H1 (cell line): ENCODE data around the gene LHFPL6. TPM values are rescaled to one million over a fixed set of nuclear protein-coding genes. Genes with fewer than 3 reads are reported as not detected.

Experiments
- CTCF ChIA-PET: fragments of 300-600 bp; sonication (Branson Sonifier 250); formaldehyde crosslinking; loops from one replicate; lab custom pipeline; 2021; ENCODE audit not compliant: partially characterized antibody; lab: Charles Lee
- POLR2A ChIA-PET: fragments of 300-600 bp; sonication (Branson Sonifier 250); formaldehyde crosslinking; loops from one replicate; lab custom pipeline; 2021; ENCODE audit warnings: inconsistent platforms; ENCODE audit not compliant: partially characterized antibody; lab: Charles Lee
- DNase-seq, 2 experiments: peaks; one replicate each; pipeline versions ENCODE4 v3.0.0 to v3.0.0-alpha.2; 2010 to 2022; ENCODE audit warnings: low spot score in 2 of 2, low read depth in 1 of 2, mixed read lengths in 1 of 2
- FAIRE-seq: peaks from 2 replicates; lab custom pipeline; 2011; peaks lifted over from hg19 to GRCh38; lab: Jason Lieb, UNC
- H2AFZ ChIP-seq: 2 replicates; pipeline ENCODE4 v1.8.1; 2012; ENCODE audit warnings: low read length, inconsistent platforms
- H2AK5ac ChIP-seq: 2 replicates; pipeline ENCODE4 v1.6.1; 2013; ENCODE audit warnings: low read depth, low read length
- H2BK120ac ChIP-seq: replicated peaks from 2 replicates; pipeline ENCODE3; 2013; ENCODE audit warnings: low read depth, low read length, inconsistent platforms
- H2BK12ac ChIP-seq: 2 replicates; pipeline ENCODE4 v1.6.1; 2013; ENCODE audit warnings: low read depth, low read length
- H2BK15ac ChIP-seq: 2 replicates; pipeline ENCODE4 v1.6.1; 2013; ENCODE audit warnings: low read length
- H2BK20ac ChIP-seq: 2 replicates; pipeline ENCODE4 v1.6.1; 2013; ENCODE audit warnings: low read length
- H2BK5ac ChIP-seq: 2 replicates; pipeline ENCODE4 v1.6.1; 2013; ENCODE audit warnings: low read depth, low read length
- H3K14ac ChIP-seq: 2 replicates; pipeline ENCODE4 v1.6.1; 2013; ENCODE audit warnings: inconsistent platforms; ENCODE audit not compliant: insufficient read length
- H3K18ac ChIP-seq: 2 replicates; pipeline ENCODE4 v1.6.1; 2013; ENCODE audit warnings: low read length; ENCODE audit errors: extremely low read depth
- H3K23ac ChIP-seq: 2 replicates; pipeline ENCODE4 v1.6.1; 2013; ENCODE audit warnings: inconsistent platforms; ENCODE audit not compliant: insufficient read length
- H3K23me2 ChIP-seq: 2 replicates; pipeline ENCODE4 v1.6.1; 2013; ENCODE audit warnings: low read depth, low read length
- H3K27ac ChIP-seq: 2 replicates; pipeline ENCODE4 v1.6.1; 2011; ENCODE audit warnings: low read depth, low read length, inconsistent platforms
- H3K27me3 ChIP-seq, 4 experiments: replicated peaks in 1 of 4; 1 replicate in 1 of 4; 2 replicates in 3 of 4; pipeline versions ENCODE4 v1.6.1 to v1.8.1; 2011 to 2013; ENCODE audit warnings: low read length in 3 of 4, mild to moderate bottlenecking in 3 of 4, inconsistent platforms in 2 of 4, mixed read lengths in 2 of 4, moderate library complexity in 1 of 4; ENCODE audit not compliant: control insufficient read depth in 3 of 4, insufficient read depth in 3 of 4; ENCODE audit errors: extremely low read depth in 1 of 4
- H3K36me3 ChIP-seq, 4 experiments: 2 replicates each; pipeline versions ENCODE4 v1.6.1 to v1.8.1; 2011 to 2013; ENCODE audit warnings: mild to moderate bottlenecking in 4 of 4, low read length in 3 of 4, moderate library complexity in 2 of 4, control low read depth in 1 of 4, inconsistent platforms in 1 of 4; ENCODE audit not compliant: insufficient read depth in 4 of 4, control insufficient read depth in 2 of 4
- H3K4ac ChIP-seq: replicated peaks from 2 replicates; pipeline ENCODE3; 2013; ENCODE audit warnings: low read length, low read depth, mixed read lengths, inconsistent platforms; ENCODE audit not compliant: insufficient read length
- H3K4me1 ChIP-seq, 4 experiments: replicated peaks in 1 of 4; 1 replicate in 1 of 4; 2 replicates in 3 of 4; pipeline versions ENCODE4 v1.6.1 to v1.8.1; 2011 to 2013; ENCODE audit warnings: low read length in 3 of 4, inconsistent platforms in 2 of 4, mixed read lengths in 1 of 4; ENCODE audit not compliant: insufficient read depth in 4 of 4, control insufficient read depth in 3 of 4
- H3K4me2 ChIP-seq, 2 experiments: 2 replicates each; pipeline versions ENCODE4 v1.6.1 to v1.8.1; 2011 to 2013; ENCODE audit warnings: low read depth in 2 of 2, low read length in 2 of 2, control low read depth in 1 of 2, inconsistent platforms in 1 of 2, mild to moderate bottlenecking in 1 of 2; ENCODE audit not compliant: insufficient read depth in 1 of 2
- H3K4me3 ChIP-seq, 4 experiments: fragments of 200-600, 300-600 bp in 1 of 4; sonication (generic), shearing (Covaris generic), sonication (Bioruptor Twin) in 1 of 4; 2 replicates each; pipeline versions ENCODE4 v1.5.1 to v1.8.1; 2011 to 2016; ENCODE audit warnings: low read length in 4 of 4, low read depth in 3 of 4, control low read depth in 2 of 4, inconsistent platforms in 2 of 4, mild to moderate bottlenecking in 2 of 4, mixed read lengths in 1 of 4, moderate library complexity in 1 of 4; ENCODE audit not compliant: insufficient read depth in 2 of 4; ENCODE audit errors: extremely low read depth in 1 of 4
- H3K56ac ChIP-seq: replicated peaks from 2 replicates; pipeline ENCODE3; 2013; ENCODE audit warnings: low read depth, mild to moderate bottlenecking, mixed read lengths, low read length, inconsistent platforms; ENCODE audit not compliant: insufficient read length
- H3K79me1 ChIP-seq: 2 replicates; pipeline ENCODE4 v1.6.1; 2013; ENCODE audit warnings: low read depth, low read length, control low read depth
- H3K79me2 ChIP-seq, 2 experiments: 2 replicates each; pipeline versions ENCODE4 v1.6.1 to v1.8.1; 2012 to 2013; ENCODE audit warnings: low read length in 2 of 2, mild to moderate bottlenecking in 2 of 2, inconsistent platforms in 1 of 2; ENCODE audit not compliant: insufficient read depth in 2 of 2, control insufficient read depth in 1 of 2
- H3K9ac ChIP-seq, 4 experiments: replicated peaks in 1 of 4; 1 replicate in 1 of 4; 2 replicates in 3 of 4; pipeline versions ENCODE4 v1.6.1 to v1.8.1; 2011 to 2013; ENCODE audit warnings: low read depth in 3 of 4, low read length in 3 of 4, control low read depth in 2 of 4, mild to moderate bottlenecking in 2 of 4, moderate library complexity in 2 of 4, inconsistent platforms in 1 of 4; ENCODE audit errors: extremely low read depth in 1 of 4
- H3K9me3 ChIP-seq, 2 experiments: 2 replicates each; pipeline versions ENCODE4 v1.6.1 to v1.8.1; 2012 to 2013; ENCODE audit warnings: mild to moderate bottlenecking in 2 of 2, moderate library complexity in 2 of 2, control low read depth in 1 of 2, inconsistent platforms in 1 of 2, low read depth in 1 of 2, low read length in 1 of 2, mixed read lengths in 1 of 2; ENCODE audit not compliant: insufficient read depth in 2 of 2
- H4K20me1 ChIP-seq, 2 experiments: replicated peaks in 1 of 2; 2 replicates each; pipeline versions ENCODE3 to v1.8.1; 2011 to 2013; ENCODE audit warnings: inconsistent platforms in 2 of 2, low read length in 2 of 2, mild to moderate bottlenecking in 1 of 2; ENCODE audit not compliant: insufficient read depth in 2 of 2, control insufficient read depth in 1 of 2
- H4K5ac ChIP-seq: 2 replicates; pipeline ENCODE4 v1.6.1; 2013; ENCODE audit warnings: low read length, low read depth, mixed read lengths, inconsistent platforms; ENCODE audit not compliant: insufficient read length
- H4K8ac ChIP-seq: 2 replicates; pipeline ENCODE4 v1.8.0; 2013; ENCODE audit warnings: mild to moderate bottlenecking, moderate library complexity, low read length, inconsistent platforms; ENCODE audit not compliant: insufficient read depth; ENCODE audit errors: extremely low read depth
- H4K91ac ChIP-seq: replicated peaks from 2 replicates; pipeline ENCODE3; 2013; ENCODE audit warnings: low read length, mixed read lengths, inconsistent platforms; ENCODE audit not compliant: insufficient read length
- CBX8 ChIP-seq: fragments of 300-800, 300-1000 bp; sonication (generic); IDR thresholded peaks from 2 replicates; pipeline ENCODE4 v1.7.1; 2016; ENCODE audit warnings: low read depth, low read length, borderline replicate concordance
- CREB1 ChIP-seq: IDR thresholded peaks from 2 replicates; pipeline ENCODE4 v1.6.1; 2012; ENCODE audit warnings: inconsistent platforms
- EGR1 ChIP-seq: IDR thresholded peaks from 2 replicates; pipeline ENCODE4 v1.6.1; 2011; ENCODE audit warnings: low read depth, low read length, borderline replicate concordance
- KDM5A ChIP-seq: fragments of 200-600 bp; IDR thresholded peaks from 2 replicates; pipeline ENCODE4 v1.7.1; 2012; ENCODE audit warnings: mild to moderate bottlenecking, low read length, inconsistent platforms, mixed read lengths
- RFX5 ChIP-seq: IDR thresholded peaks from 2 replicates; pipeline ENCODE4 v1.6.1; 2011; ENCODE audit warnings: low read depth, low read length, improper control_type of control experiment, borderline replicate concordance
- RNF2 ChIP-seq: fragments of 200-900, 300-1000 bp; sonication (generic); IDR thresholded peaks from 2 replicates; pipeline ENCODE4 v1.7.1; 2016; ENCODE audit warnings: borderline replicate concordance, low read depth, mild to moderate bottlenecking, antibody characterized with exemption, low read length; ENCODE audit not compliant: poor library complexity, severe bottlenecking; ENCODE audit errors: missing control alignments
- RXRA ChIP-seq: IDR thresholded peaks from 2 replicates; pipeline ENCODE4 v1.6.1; 2011; ENCODE audit warnings: low read depth, mild to moderate bottlenecking, low read length, moderate library complexity; ENCODE audit not compliant: insufficient read depth
- SP2 ChIP-seq: IDR thresholded peaks from 2 replicates; pipeline ENCODE4 v1.6.1; 2012; ENCODE audit warnings: mild to moderate bottlenecking, low read length, inconsistent platforms
- TCF12 ChIP-seq: IDR thresholded peaks from 2 replicates; pipeline ENCODE4 v1.6.1; 2011; ENCODE audit warnings: low read depth, mild to moderate bottlenecking, low read length
- WGBS, 2 experiments: shearing (Covaris generic) in 1 of 2; methylation state at CpG; one replicate each; pipeline versions ENCODE4 v1.1.6 to v1.1.7; 2013 to 2015; ENCODE audit warnings: low lambda C conversion rate in 2 of 2, mixed read lengths in 2 of 2, inconsistent platforms in 1 of 2, low coverage in 1 of 2, missing lambda C conversion rate in 1 of 2; ENCODE audit not compliant: insufficient replicate concordance in 2 of 2, insufficient coverage in 1 of 2, insufficient read length in 1 of 2; ENCODE audit errors: extremely low coverage in 1 of 2, missing lambda C conversion rate in 1 of 2; 5-methylcytosine and 5-hydroxymethylcytosine counted together
- polyA plus RNA-seq, 7 experiments: library from polyadenylated mRNA; depleted of rRNA in 3 of 7; stranded (reverse) in 5 of 7; unstranded in 2 of 7; fragments of >200 nt in 5 of 7; fragments of 200-250 nt in 2 of 7; gene quantifications; 1 replicate in 5 of 7; 2 replicates in 1 of 7; 4 replicates in 1 of 7; pipeline versions ENCODE4 v1.2.1 to v1.2.3, GENCODE V29; 2011 to 2013; ENCODE audit warnings: missing spikeins in 2 of 7, mixed read lengths in 2 of 7
- total RNA-seq: library from RNA; stranded (reverse); fragmentation: NEBNext Ultra II Directional; extraction: Animal tissue kit (Norgen Biotek cat#: 25700); gene quantifications from 2 replicates; pipeline ENCODE4 v1.2.1, GENCODE V29; 2021

The LHFPL6 gene
- total and polyA plus RNA-seq, 2 of the 8 experiments (the other 6 are each of a cell fraction or from before 2014, with no cell fraction given): 7.6 to 17.0 TPM

DNA sequence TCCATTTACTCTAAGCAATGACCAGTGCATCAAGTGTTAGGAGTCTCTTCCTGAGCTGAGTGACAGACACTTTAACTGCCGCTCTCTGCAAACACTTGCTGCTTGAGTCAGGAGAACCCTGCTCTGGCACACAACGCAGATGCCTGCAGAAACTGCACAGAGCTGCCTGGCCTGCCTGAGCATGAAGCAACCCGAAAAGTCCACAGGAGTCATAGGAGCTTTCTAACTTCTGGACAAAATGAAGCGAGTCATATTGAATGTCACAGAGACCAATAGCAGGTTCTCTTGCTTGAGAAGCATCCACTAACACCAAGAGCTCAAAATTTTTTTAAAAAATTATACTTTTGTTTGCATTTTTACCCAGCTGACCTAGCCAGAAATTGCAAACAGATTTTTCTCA lies 232.4 kb downstream of the LHFPL6 start:
- DNase-seq (no peak), FAIRE-seq (no peak)
- no peak overlapping the region for H3K56ac ChIP-seq
- H3K4me3 ChIP-seq: no peak overlapping the region
- no peak overlapping the region for H2BK12ac ChIP-seq
- H3K9ac ChIP-seq: no peak overlapping the region
- H3K9me3 ChIP-seq: no peaks in the 10 kb centered on the region
- TF ChIP-seq RNF2 (no peak), TCF12 (no peak), CREB1 (no peak), RFX5 (no peak), EGR1 (no peak), KDM5A (no peak), CBX8 (no peak), RXRA (no peak), SP2 (no peak)
- no peak overlapping the region for H3K27ac ChIP-seq
- H3K4ac ChIP-seq: no peak overlapping the region
- no peak overlapping the region; the same call in 1 of the 2 replicates for H4K8ac ChIP-seq
- CTCF ChIA-PET: no interaction called here
- H3K36me3 ChIP-seq: no peaks in the 10 kb centered on the region
- H4K20me1 ChIP-seq: no peaks in the 10 kb centered on the region
- POLR2A ChIA-PET: no interaction called here
- H3K14ac ChIP-seq: no peak overlapping the region
- H2BK20ac ChIP-seq: no peak overlapping the region
- no peak overlapping the region for H2BK15ac ChIP-seq
- no peaks in the 10 kb centered on the region for H3K79me2 ChIP-seq
- H3K18ac ChIP-seq: no peak overlapping the region
- H4K5ac ChIP-seq: no peak overlapping the region
- H3K23ac ChIP-seq: no peak overlapping the region
- H2AFZ ChIP-seq: no peak overlapping the region
- H3K79me1 ChIP-seq: no peaks in the 10 kb centered on the region
- no peak overlapping the region for H4K91ac ChIP-seq
- no peak overlapping the region for H2BK5ac ChIP-seq
- 96% methylated on average over 4 of the region's 4 CpGs; no CpG with 5 or more reads in 1 of the 2 experiments for WGBS, 2 experiments
- H2BK120ac ChIP-seq: no peak overlapping the region
- H3K27me3 ChIP-seq: no peaks in the 10 kb centered on the region; a peak in 1 of 7 replicates
- H3K23me2 ChIP-seq: no peaks in the 10 kb centered on the region
- no peak overlapping the region for H2AK5ac ChIP-seq
- no peaks in the 10 kb centered on the region for H3K4me1 ChIP-seq
- no peak overlapping the region for H3K4me2 ChIP-seq
